Trophoblast cell (in vitro differentiated cells and primary cell): ENCODE results near the gene NFIC. TPM values are rescaled to one million over a fixed set of nuclear protein-coding genes. Genes with fewer than 3 reads are reported as not detected.

Source experiments
- DNase-seq, 2 donors: peaks; one replicate each; pipeline ENCODE4 v3.0.0-alpha.2; 2016
- H2AFZ ChIP-seq: 2 replicates; pipeline ENCODE4 v1.6.1; 2013; ENCODE audit warnings: low read length, moderate library complexity, mild to moderate bottlenecking; ENCODE audit not compliant: insufficient read depth, poor library complexity
- H2AK5ac ChIP-seq: 2 replicates; pipeline ENCODE4 v1.6.1; 2013; ENCODE audit warnings: mild to moderate bottlenecking, low read length
- H2BK120ac ChIP-seq: 2 replicates; pipeline ENCODE4 v1.6.1; 2013; ENCODE audit warnings: low read length, mild to moderate bottlenecking, moderate library complexity; ENCODE audit not compliant: insufficient read depth, poor library complexity
- H2BK12ac ChIP-seq: 2 replicates; pipeline ENCODE4 v1.6.1; 2013; ENCODE audit warnings: mild to moderate bottlenecking, low read length, moderate library complexity
- H2BK5ac ChIP-seq: 2 replicates; pipeline ENCODE4 v1.6.1; 2013; ENCODE audit warnings: low read length, low read depth, moderate library complexity, mild to moderate bottlenecking; ENCODE audit not compliant: poor library complexity
- H3K14ac ChIP-seq: 2 replicates; pipeline ENCODE4 v1.6.1; 2013; ENCODE audit warnings: mild to moderate bottlenecking, low read length
- H3K18ac ChIP-seq: 2 replicates; pipeline ENCODE4 v1.6.1; 2013; ENCODE audit warnings: mild to moderate bottlenecking, low read length
- H3K23ac ChIP-seq: 2 replicates; pipeline ENCODE4 v1.6.1; 2013; ENCODE audit warnings: low read length
- H3K27ac ChIP-seq: 2 replicates; pipeline ENCODE4 v1.5.1; 2013; ENCODE audit warnings: low read depth, mild to moderate bottlenecking, inconsistent platforms, low read length, moderate library complexity
- H3K27me3 ChIP-seq: 2 replicates; pipeline ENCODE4 v1.6.1; 2013; ENCODE audit warnings: inconsistent platforms, mild to moderate bottlenecking, low read length, moderate library complexity; ENCODE audit not compliant: insufficient read depth
- H3K36me3 ChIP-seq, 2 experiments: 1 replicate in 1 of 2; 2 replicates in 1 of 2; pipeline ENCODE4 v1.6.1; 2013; ENCODE audit warnings: low read length in 2 of 2, mild to moderate bottlenecking in 2 of 2, moderate library complexity in 1 of 2; ENCODE audit not compliant: insufficient read depth in 2 of 2, control insufficient read depth in 1 of 2
- H3K4ac ChIP-seq: 2 replicates; pipeline ENCODE4 v1.6.1; 2013; ENCODE audit warnings: low read depth, mild to moderate bottlenecking, low read length, moderate library complexity
- H3K4me1 ChIP-seq, 2 experiments: 1 replicate in 1 of 2; 2 replicates in 1 of 2; pipeline ENCODE4 v1.6.1; 2013; ENCODE audit warnings: low read length in 2 of 2, mild to moderate bottlenecking in 2 of 2, moderate library complexity in 1 of 2; ENCODE audit not compliant: insufficient read depth in 2 of 2, control insufficient read depth in 1 of 2
- H3K4me2 ChIP-seq: 2 replicates; pipeline ENCODE4 v1.6.1; 2013; ENCODE audit warnings: inconsistent platforms, mild to moderate bottlenecking, low read length, moderate library complexity
- H3K4me3 ChIP-seq: 2 replicates; pipeline ENCODE4 v1.5.1; 2013; ENCODE audit warnings: mild to moderate bottlenecking, low read depth, low read length, inconsistent platforms
- H3K79me1 ChIP-seq: one replicate; pipeline ENCODE4 v1.6.1; 2013; ENCODE audit warnings: low read length
- H3K79me2 ChIP-seq: 2 replicates; pipeline ENCODE4 v1.6.1; 2013; ENCODE audit warnings: low read length, mild to moderate bottlenecking; ENCODE audit not compliant: control insufficient read depth, insufficient read depth, poor library complexity
- H3K9ac ChIP-seq: 2 replicates; pipeline ENCODE4 v1.6.1; 2013; ENCODE audit warnings: mild to moderate bottlenecking, low read length
- H3K9me3 ChIP-seq: 2 replicates; pipeline ENCODE4 v1.6.1; 2013; ENCODE audit warnings: low read depth, mild to moderate bottlenecking, control low read depth, inconsistent platforms, low read length; ENCODE audit not compliant: insufficient read depth
- H4K12ac ChIP-seq: 2 replicates; pipeline ENCODE4 v1.6.1; 2013; ENCODE audit warnings: low read depth, mild to moderate bottlenecking, low read length, moderate library complexity
- H4K8ac ChIP-seq: 2 replicates; pipeline ENCODE4 v1.6.1; 2013; ENCODE audit warnings: low read depth, mild to moderate bottlenecking, low read length, moderate library complexity
- H4K91ac ChIP-seq: one replicate; pipeline ENCODE4 v1.6.1; 2013; ENCODE audit warnings: low read depth, mild to moderate bottlenecking, low read length, moderate library complexity
- WGBS: extraction: QIAGEN DNeasy Blood & Tissue Kit; methylation state at CpG from one replicate; pipeline ENCODE4 v1.1.7; 2013; ENCODE audit warnings: missing lambda C conversion rate; ENCODE audit not compliant: insufficient read length, insufficient coverage; ENCODE audit errors: extremely low coverage; 5-methylcytosine and 5-hydroxymethylcytosine counted together
- polyA plus RNA-seq: library from polyadenylated mRNA; stranded (reverse); fragments of 200-250 nt; gene quantifications from 2 replicates; pipeline ENCODE4 v1.2.3, GENCODE V29; 2013

The NFIC gene
- polyA plus RNA-seq: 5.4 and 6.1 TPM in 2 replicates

DNA sequence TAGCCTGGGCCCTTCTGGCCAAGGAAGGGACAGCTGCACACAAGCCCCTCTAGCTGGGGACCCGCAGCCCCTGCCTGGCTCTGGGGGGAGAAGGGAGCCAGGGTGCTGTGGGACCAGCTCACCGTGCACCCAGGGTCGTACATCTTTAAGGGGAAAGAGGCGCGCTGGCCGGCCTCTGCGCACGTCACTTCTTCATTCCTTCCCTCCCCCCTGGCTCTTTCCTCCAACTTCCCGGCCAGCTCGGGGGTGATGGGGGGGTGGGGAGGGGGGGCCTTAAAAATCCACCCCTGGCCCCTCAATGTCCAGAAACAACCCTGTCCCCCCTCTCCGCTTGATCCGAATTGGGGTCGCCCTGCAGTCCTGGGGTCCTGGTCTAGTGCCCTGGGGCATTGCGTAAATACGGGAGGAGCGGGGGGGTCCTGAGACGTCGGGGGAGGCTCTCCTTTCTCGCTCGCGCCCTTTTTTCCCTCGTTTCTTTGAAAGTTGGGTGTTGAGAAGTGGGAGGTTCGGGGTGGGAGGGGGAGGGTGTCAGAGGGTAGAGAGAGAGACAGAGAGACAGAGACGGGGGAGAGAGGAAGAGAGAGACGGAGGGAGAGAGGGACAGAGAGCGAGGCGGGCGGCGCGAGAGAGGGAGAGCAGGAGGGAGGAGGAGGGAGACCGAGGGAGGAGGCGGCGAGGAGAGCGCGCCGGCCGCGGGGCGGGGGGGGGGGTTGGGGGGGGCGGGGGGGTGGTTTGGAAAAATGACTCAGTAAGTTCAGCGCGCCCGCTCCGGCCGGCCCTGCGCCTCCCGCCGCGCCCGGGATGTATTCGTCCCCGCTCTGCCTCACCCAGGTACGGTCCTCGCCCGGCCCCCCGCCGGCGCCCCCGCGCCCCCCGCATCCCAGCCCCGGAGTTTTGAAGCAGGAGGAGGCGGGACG lies at the start of gene NFIC:
Gene NFIC (plus strand): TSS at position 748 of the 917 bp plus-strand sequence. CDS start 54 bp downstream, at position 802.
- Histone ChIP-seq H3K27ac (no peak within 1 kb of the TSS), H3K14ac (no peak within 1 kb of the TSS), H3K79me1 (no peaks in the 10 kb centered on the region), H2BK5ac (no peak within 1 kb of the TSS), H3K36me3 (no peaks in the 10 kb centered on the region), H3K27me3 (peaks cover 91% of the 10 kb centered on the region), H3K79me2 (no peaks in the 10 kb centered on the region), H3K23ac (no peak within 1 kb of the TSS), H2AFZ (no peak within 1 kb of the TSS), H4K91ac (no peak within 1 kb of the TSS), H2BK120ac (no peak within 1 kb of the TSS), H3K4me3 (no peak within 1 kb of the TSS), H3K4me1 (no peaks in the 10 kb centered on the region), H2BK12ac (no peak within 1 kb of the TSS), H3K18ac (no peak within 1 kb of the TSS), H3K9ac (no peak within 1 kb of the TSS), H3K9me3 (peaks cover 10% of the 10 kb centered on the region), H4K8ac (no peak within 1 kb of the TSS), H3K4me2 (no peak within 1 kb of the TSS), H3K4ac (no peak within 1 kb of the TSS), H2AK5ac (no peak within 1 kb of the TSS), H4K12ac (no peak within 1 kb of the TSS)
- no CpG with 5 or more reads among the region's 64 CpGs for WGBS
- DNase-seq: peak; percentile 45 to 46

DNA sequence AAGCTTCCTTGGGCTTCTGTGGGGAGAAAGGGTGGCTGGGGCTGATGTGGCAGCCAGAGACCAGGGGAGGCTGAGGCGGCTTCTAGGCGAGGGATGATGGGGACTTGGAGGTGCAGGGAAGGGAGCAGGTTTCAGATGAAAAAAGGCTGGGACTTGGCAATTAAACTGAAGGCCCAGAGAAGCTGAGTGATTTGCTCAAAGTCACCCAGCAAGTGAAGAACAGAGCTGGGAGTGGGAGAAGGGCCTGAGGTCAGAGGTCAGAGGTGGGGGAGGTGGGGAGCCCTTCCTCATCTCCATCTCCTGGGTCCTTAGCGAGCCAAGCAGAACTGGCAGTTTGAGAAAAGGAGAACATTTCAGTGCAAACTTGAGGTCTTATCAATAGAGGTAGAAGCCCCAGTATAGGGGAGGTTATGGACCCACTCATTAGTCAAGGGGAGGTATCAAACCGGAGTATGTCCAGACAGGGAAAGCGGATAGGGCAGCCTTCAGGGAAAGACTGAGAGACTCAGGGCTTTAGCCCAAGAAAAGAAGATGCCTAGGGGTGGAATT lies 49.6 kb upstream of the NFIC start:
- Histone ChIP-seq H3K23ac (no peak overlapping the region), H3K9ac (no peak overlapping the region), H4K91ac (no peak overlapping the region), H4K12ac (no peak overlapping the region), H3K36me3 (no peaks in the 10 kb centered on the region), H3K79me2 (no peaks in the 10 kb centered on the region), H3K18ac (no peak overlapping the region), H3K14ac (no peak overlapping the region), H3K79me1 (no peaks in the 10 kb centered on the region), H2AFZ (no peak overlapping the region), H2BK120ac (no peak overlapping the region), H2BK5ac (no peak overlapping the region), H3K9me3 (no peaks in the 10 kb centered on the region), H3K4me3 (no peak overlapping the region), H3K27me3 (no peaks in the 10 kb centered on the region), H2BK12ac (no peak overlapping the region), H2AK5ac (no peak overlapping the region), H3K4ac (no peak overlapping the region), H4K8ac (no peak overlapping the region), H3K4me2 (no peak overlapping the region), H3K4me1 (no peaks in the 10 kb centered on the region), H3K27ac (no peak overlapping the region)
- WGBS: no CpG with 5 or more reads among the region's 5 CpGs
- DNase-seq: no peak

DNA sequence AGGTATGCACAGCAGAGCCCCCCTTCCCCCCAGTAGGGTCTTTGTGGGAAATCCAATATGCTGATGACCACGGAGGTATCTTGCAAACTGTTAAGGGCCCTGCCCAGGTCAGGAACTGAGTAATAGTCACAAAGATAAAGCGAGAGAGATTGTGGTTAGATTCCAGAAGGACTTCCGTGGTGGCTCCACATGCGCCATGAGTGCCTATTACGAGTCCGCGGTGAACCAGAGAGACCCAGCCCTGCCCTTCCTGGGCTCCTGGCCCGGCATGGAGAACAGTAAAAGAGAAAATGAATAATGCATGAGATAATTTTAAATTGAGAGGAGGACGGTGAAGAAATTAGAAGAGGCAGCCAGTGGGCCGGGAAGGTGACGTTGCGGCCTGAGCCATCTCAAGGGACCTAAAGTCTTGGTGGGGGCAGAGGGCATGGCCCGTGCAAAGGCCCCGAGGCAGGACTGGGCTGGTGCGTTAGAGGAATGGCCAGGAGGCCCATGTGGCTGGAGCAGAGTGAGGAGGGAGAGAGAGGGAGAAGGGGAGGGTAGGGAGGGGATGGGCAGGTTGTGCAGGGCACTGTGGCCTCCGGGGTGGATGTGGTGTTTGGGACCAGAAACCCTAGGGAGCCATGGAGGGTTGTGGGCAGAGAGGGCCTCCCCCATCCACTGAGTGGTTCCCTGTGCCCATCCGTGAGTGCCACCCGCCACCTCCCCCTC lies 46.6 kb upstream of the NFIC start:
- no peak overlapping the region for H3K27ac ChIP-seq
- no peak overlapping the region for H2BK120ac ChIP-seq
- no peaks in the 10 kb centered on the region for H3K36me3 ChIP-seq
- no peak overlapping the region for H4K91ac ChIP-seq
- H2BK12ac ChIP-seq: no peak overlapping the region
- H4K12ac ChIP-seq: no peak overlapping the region
- H3K4ac ChIP-seq: no peak overlapping the region
- no peaks in the 10 kb centered on the region for H3K4me1 ChIP-seq
- WGBS: 100% methylated on average over 1 of the region's 18 CpGs
- no peak overlapping the region for H3K14ac ChIP-seq
- no peak overlapping the region for H3K4me3 ChIP-seq
- no peaks in the 10 kb centered on the region for H3K79me1 ChIP-seq
- H3K18ac ChIP-seq: no peak overlapping the region
- no peak overlapping the region for H2AFZ ChIP-seq
- H4K8ac ChIP-seq: no peak overlapping the region
- no peak overlapping the region for H3K4me2 ChIP-seq
- H3K27me3 ChIP-seq: no peaks in the 10 kb centered on the region
- H3K79me2 ChIP-seq: no peaks in the 10 kb centered on the region
- DNase-seq: no peak
- H3K9me3 ChIP-seq: peaks cover 8% of the 10 kb centered on the region
- H3K9ac ChIP-seq: no peak overlapping the region
- no peak overlapping the region for H3K23ac ChIP-seq
- H2BK5ac ChIP-seq: no peak overlapping the region
- no peak overlapping the region for H2AK5ac ChIP-seq

DNA sequence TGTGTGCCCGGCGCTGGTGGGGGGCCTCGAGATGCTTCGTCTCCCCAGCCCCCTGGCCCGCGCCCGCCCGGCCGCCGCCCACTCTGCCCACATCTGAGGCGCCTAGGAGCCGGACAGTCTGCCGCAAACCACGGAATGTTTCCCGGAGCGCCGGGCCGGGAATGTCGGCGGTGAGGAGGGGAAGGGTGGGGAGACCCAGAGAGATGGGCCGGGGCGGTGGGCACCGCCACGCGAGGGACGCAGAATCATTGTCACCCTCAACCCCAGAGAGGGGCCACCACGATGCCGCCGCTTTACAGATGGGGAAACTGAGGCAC lies 46.1 kb upstream of the NFIC start:
- Histone ChIP-seq H2BK12ac (no peak overlapping the region), H4K12ac (no peak overlapping the region), H2BK5ac (no peak overlapping the region), H3K4ac (no peak overlapping the region), H3K18ac (no peak overlapping the region), H3K9ac (no peak overlapping the region), H3K23ac (no peak overlapping the region), H3K79me2 (no peaks in the 10 kb centered on the region), H3K36me3 (no peaks in the 10 kb centered on the region), H4K91ac (no peak overlapping the region), H4K8ac (no peak overlapping the region), H3K27me3 (no peaks in the 10 kb centered on the region), H2AK5ac (no peak overlapping the region), H3K4me3 (no peak overlapping the region), H3K27ac (no peak overlapping the region), H3K79me1 (no peaks in the 10 kb centered on the region), H3K14ac (no peak overlapping the region), H2AFZ (no peak overlapping the region), H3K4me1 (no peaks in the 10 kb centered on the region), H3K9me3 (peaks cover 8% of the 10 kb centered on the region), H3K4me2 (no peak overlapping the region), H2BK120ac (no peak overlapping the region)
- no CpG with 5 or more reads among the region's 29 CpGs for WGBS
- no peak for DNase-seq
